Lung (tissue), 12 donors: ENCODE measurements around the gene KLHL29. TPM values are rescaled to one million over a fixed set of nuclear protein-coding genes. Genes with fewer than 3 reads are reported as not detected.

ENCODE experiments used
- ATAC-seq: fragments of 200-7000 bp; cut with Tn5 transposase; one replicate; pipeline ENCODE4 v1.9.1; 2020; ENCODE audit warnings: moderate number of reproducible peaks; ENCODE audit not compliant: insufficient read depth, low FRiP score
- DNase-seq, 3 donors: peaks; one replicate each; pipeline ENCODE4 v3.0.0-alpha.2; 2013 to 2017
- H3K27ac ChIP-seq, 2 donors: one replicate each; pipeline ENCODE4 v1.5.1; 2013; ENCODE audit warnings: mild to moderate bottlenecking in 2 of 2, moderate library complexity in 2 of 2, control low read depth in 1 of 2, inconsistent platforms in 1 of 2, low read depth in 1 of 2, low read length in 1 of 2
- H3K27me3 ChIP-seq, 3 donors: one replicate each; pipeline ENCODE4 v1.5.1; 2013; ENCODE audit warnings: low read length in 2 of 3; ENCODE audit not compliant: control insufficient read depth in 3 of 3, insufficient read depth in 3 of 3
- H3K36me3 ChIP-seq, 4 donors: one replicate each; pipeline ENCODE4 v1.5.1; 2013; ENCODE audit warnings: low read length in 4 of 4, mild to moderate bottlenecking in 1 of 4, moderate library complexity in 1 of 4; ENCODE audit not compliant: control insufficient read depth in 4 of 4, insufficient read depth in 4 of 4
- H3K4me1 ChIP-seq, 5 donors: one replicate each; pipeline ENCODE4 v1.5.1; 2013; ENCODE audit warnings: low read length in 5 of 5, mild to moderate bottlenecking in 2 of 5, moderate library complexity in 1 of 5; ENCODE audit not compliant: control insufficient read depth in 5 of 5, insufficient read depth in 5 of 5
- H3K4me3 ChIP-seq: one replicate; pipeline ENCODE4 v1.5.1; 2013; ENCODE audit warnings: mild to moderate bottlenecking, control low read depth, moderate library complexity
- H3K9ac ChIP-seq, 2 donors: one replicate each; pipeline ENCODE4 v1.5.1; 2013; ENCODE audit warnings: low read length in 2 of 2, control low read depth in 1 of 2; ENCODE audit not compliant: insufficient read depth in 1 of 2
- H3K9me3 ChIP-seq, 4 donors: one replicate each; pipeline ENCODE4 v1.5.1; 2013; ENCODE audit warnings: low read length in 3 of 4, mild to moderate bottlenecking in 1 of 4, moderate library complexity in 1 of 4; ENCODE audit not compliant: control insufficient read depth in 4 of 4, insufficient read depth in 3 of 4
- WGBS, 2 donors: extraction: QIAGEN DNeasy Blood & Tissue Kit; methylation state at CpG; one replicate each; pipeline ENCODE4 v1.1.7; 2013; 5-methylcytosine and 5-hydroxymethylcytosine counted together
- polyA plus RNA-seq, 2 donors: library from polyadenylated mRNA; stranded (reverse); fragments of 200-250 nt; gene quantifications; one replicate each; pipeline ENCODE4 v1.2.1, GENCODE V29; 2013
- total RNA-seq, 2 donors: library from RNA; depleted of rRNA in 1 of 2; stranded (reverse); fragments of >200 nt in 1 of 2; gene quantifications; one replicate each; pipeline ENCODE4 v1.2.1, GENCODE V29; 2014 to 2021
- TF ChIP-seq, protein P1 (sequence below): IDR thresholded peaks from 2 replicates; pipeline ENCODE4 v1.5.1; 2012; ENCODE audit warnings: mild to moderate bottlenecking; ENCODE audit errors: control extremely low read depth, extremely low read depth
- donor health status: control.
- donor health status: control.
- donor health status: Bipolar disorder and iron deficiency.
- donor health status: healthy.
- donor health status: DM: yes; HTN: yes; CAD: no.

Gene KLHL29
- total and polyA plus RNA-seq, 4 donors, result 2.7 to 16.2 (median 3.5) TPM

DNA sequence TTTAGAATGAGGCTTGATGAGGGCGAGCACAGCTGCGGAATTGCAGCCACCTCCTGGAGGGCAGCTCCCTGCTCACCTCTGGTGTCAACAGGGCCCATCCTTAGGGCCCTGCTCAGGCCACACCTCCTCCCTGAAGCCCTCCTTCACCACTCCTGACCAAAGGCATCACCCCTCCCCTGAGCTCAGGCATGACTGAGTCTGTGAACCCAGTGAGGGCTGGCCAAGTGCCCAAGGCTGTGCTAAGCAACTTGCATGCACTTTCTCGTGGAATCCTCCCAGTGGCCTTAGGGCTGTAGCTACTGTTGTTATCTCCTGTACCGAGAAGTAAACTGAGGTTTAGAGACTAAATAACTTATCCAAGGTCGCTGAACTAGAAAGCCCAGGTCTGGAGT is 101.7 kb downstream of the KLHL29 start:
- ATAC-seq (no peak), DNase-seq (peak in 1 of 3 donors; percentile 43)
- Histone ChIP-seq H3K9ac (no peak overlapping the region), H3K4me1 (peaks cover 0 to 1% (median 0%) of the 10 kb centered on the region in 5 donors), H3K36me3 (no peaks in the 10 kb centered on the region), H3K27me3 (no peaks in the 10 kb centered on the region), H3K9me3 (no peaks in the 10 kb centered on the region), H3K27ac (no peak overlapping the region), H3K4me3 (no peak overlapping the region)
- WGBS, 2 donors, result 82 to 87% methylated on average over 5 of the region's 5 CpGs
- TF ChIP-seq, protein P1, sequence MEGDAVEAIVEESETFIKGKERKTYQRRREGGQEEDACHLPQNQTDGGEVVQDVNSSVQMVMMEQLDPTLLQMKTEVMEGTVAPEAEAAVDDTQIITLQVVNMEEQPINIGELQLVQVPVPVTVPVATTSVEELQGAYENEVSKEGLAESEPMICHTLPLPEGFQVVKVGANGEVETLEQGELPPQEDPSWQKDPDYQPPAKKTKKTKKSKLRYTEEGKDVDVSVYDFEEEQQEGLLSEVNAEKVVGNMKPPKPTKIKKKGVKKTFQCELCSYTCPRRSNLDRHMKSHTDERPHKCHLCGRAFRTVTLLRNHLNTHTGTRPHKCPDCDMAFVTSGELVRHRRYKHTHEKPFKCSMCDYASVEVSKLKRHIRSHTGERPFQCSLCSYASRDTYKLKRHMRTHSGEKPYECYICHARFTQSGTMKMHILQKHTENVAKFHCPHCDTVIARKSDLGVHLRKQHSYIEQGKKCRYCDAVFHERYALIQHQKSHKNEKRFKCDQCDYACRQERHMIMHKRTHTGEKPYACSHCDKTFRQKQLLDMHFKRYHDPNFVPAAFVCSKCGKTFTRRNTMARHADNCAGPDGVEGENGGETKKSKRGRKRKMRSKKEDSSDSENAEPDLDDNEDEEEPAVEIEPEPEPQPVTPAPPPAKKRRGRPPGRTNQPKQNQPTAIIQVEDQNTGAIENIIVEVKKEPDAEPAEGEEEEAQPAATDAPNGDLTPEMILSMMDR, result no peak

DNA sequence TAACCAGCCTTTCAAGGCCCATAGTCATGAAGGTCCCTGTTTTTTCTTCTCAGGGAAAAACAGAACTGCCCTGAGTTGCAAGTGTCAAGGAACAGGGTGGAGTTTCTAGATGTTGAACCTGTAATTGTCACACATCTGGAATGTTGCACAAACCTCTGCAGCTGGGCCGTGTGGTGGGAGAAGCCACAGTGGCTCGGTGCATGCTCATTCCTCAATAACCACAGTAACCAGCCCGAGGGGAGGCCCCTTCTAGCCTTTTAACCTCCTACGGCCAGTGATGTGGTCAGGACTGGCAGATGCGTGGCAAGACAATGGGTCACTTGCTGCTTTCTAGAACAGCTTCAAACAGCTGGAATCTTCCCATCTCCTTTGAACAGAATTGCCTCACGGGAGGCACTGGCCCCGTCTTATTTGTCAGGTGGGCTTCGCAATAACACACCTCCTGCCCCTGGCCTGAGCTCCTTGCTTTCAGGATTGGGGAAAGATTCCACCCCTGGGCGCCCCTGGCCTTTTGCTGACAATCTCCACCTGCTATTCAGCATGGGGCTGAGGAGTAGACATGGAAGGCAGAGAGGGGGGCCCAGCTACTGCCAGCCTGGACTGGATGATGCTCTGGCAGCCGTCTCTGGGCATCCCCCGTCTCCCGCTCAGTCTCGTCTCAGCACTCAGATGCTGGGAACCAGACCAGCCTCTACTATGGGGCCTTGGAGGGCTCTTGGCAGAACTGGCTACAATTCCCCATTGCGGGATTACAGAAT is 102.9 kb downstream of the KLHL29 start:
- TF ChIP-seq, protein P1, result no peak
- WGBS, 2 donors, result 74 to 81% methylated on average over 14 of the region's 14 CpGs
- no peak for DNase-seq

DNA sequence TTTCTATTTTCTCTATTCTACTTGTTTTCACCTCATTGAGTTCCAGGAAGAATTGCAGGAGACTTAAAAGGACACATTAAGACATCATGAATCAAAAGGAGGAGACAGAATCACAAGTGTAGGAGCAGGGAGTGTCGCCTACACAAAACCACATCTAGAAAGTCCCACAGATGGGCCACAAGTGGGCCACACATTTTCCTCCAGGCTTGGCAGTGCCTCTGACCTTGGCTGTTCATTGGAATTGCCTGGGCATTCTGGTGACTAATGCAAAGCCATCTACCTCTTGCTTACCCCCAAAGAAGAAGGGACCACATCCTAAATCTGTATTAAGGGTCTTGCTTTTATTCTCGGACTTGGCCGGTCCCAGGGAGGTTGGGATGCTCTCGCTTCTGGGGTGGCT is 103.6 kb downstream of the KLHL29 start:
- TF ChIP-seq, protein P1, result no peak
- Histone ChIP-seq H3K9ac (no peak overlapping the region), H3K27me3 (no peaks in the 10 kb centered on the region), H3K36me3 (no peaks in the 10 kb centered on the region), H3K9me3 (no peaks in the 10 kb centered on the region), H3K27ac (no peak overlapping the region), H3K4me3 (no peak overlapping the region), H3K4me1 (peaks cover 0 to 1% (median 0%) of the 10 kb centered on the region in 5 donors)
- DNase-seq (no peak), ATAC-seq (no peak)
- WGBS, 2 donors, result 89 to 93% methylated on average over 4 of the region's 4 CpGs

More for the DNA sequence above, 102.9 kb downstream of the KLHL29 start:
- no peaks in the 10 kb centered on the region for H3K9me3 ChIP-seq
- H3K4me1 ChIP-seq, result peaks cover 0 to 1% (median 0%) of the 10 kb centered on the region in 5 donors
- no peak overlapping the region for H3K27ac ChIP-seq
- H3K4me3 ChIP-seq, result no peak overlapping the region
- no peak for ATAC-seq
- no peak overlapping the region for H3K9ac ChIP-seq
- H3K36me3 ChIP-seq, result no peaks in the 10 kb centered on the region
- no peaks in the 10 kb centered on the region for H3K27me3 ChIP-seq
